HuH-7 (cell line): ENCODE data around the gene DUOX2.
"Not testable (repeated sequence)": the region's sequence is repeated elsewhere in the genome, so short reads cannot be mapped to it uniquely, and the experiment has no call there.

Source experiments
- DNase-seq: peaks from one replicate; pipeline ENCODE4 v3.0.0; 2011; ENCODE audit warnings: low spot score

DUOX2 gene

GRCh38 chr15:45118996-45119395, 5.0 kb upstream of the DUOX2 start:
- DNase-seq: no peak

GRCh38 chr15:45118131-45118588, 4.2 kb upstream of the DUOX2 start:
- DNase-seq: peak; percentile 98

- DNase-seq: no peak
These were observed 3.5 kb upstream of the DUOX2 start for GRCh38 chr15:45117308-45118130.

- DNase-seq: no peak
These were observed 2.7 kb upstream of the DUOX2 start for GRCh38 chr15:45116482-45117307.

GRCh38 chr15:45116006-45116481, 2.1 kb upstream of the DUOX2 start:
- DNase-seq: no peak

GRCh38 chr15:45115312-45115820, 1.4 kb upstream of the DUOX2 start:
- DNase-seq: no peak

GRCh38 chr15:45114751-45115085, 746 bp upstream of the DUOX2 start:
- no peak for DNase-seq

- no peak for DNase-seq
These were observed 487 bp downstream of the DUOX2 start for GRCh38 chr15:45113380-45113990.

- DNase-seq: peak; percentile 55
These were observed 1.2 kb downstream of the DUOX2 start for GRCh38 chr15:45112591-45113379.

GRCh38 chr15:45112143-45112590, 1.8 kb downstream of the DUOX2 start:
- no peak for DNase-seq

GRCh38 chr15:45111390-45112142, 2.4 kb downstream of the DUOX2 start:
- no peak for DNase-seq

- DNase-seq: no peak
These were observed 3.6 kb downstream of the DUOX2 start for GRCh38 chr15:45110256-45110820.

GRCh38 chr15:45107941-45108630, 5.9 kb downstream of the DUOX2 start:
- DNase-seq: no peak

- no peak for DNase-seq
These were observed 7.8 kb downstream of the DUOX2 start for GRCh38 chr15:45106002-45106790.

GRCh38 chr15:45105586-45105985, 8.4 kb downstream of the DUOX2 start:
- no peak for DNase-seq

- DNase-seq: not testable (repeated sequence)
These were observed 9.8 kb downstream of the DUOX2 start for GRCh38 chr15:45104170-45104569.

GRCh38 chr15:45102226-45102625, 11.7 kb downstream of the DUOX2 start:
- DNase-seq: no peak

GRCh38 chr15:45101749-45102148, 12.2 kb downstream of the DUOX2 start:
- DNase-seq: no peak
